ENCODE results near the gene LDLRAD2.
"Not testable (repeated sequence)": the region's sequence is repeated elsewhere in the genome, so short reads cannot be mapped to it uniquely, and the experiment has no call there.

The LDLRAD2 gene

GRCh38 chr1:21811875-21812305 is at the start of gene LDLRAD2:
Gene LDLRAD2 (plus strand): TSS chr1:21812265. CDS start chr1:21812452, 187 bp downstream.
- no peak for DNase-seq

GRCh38 chr1:21763236-21763635 is 48.8 kb upstream of the LDLRAD2 start:
- DNase-seq: no peak

GRCh38 chr1:21763694-21764419 is 48.2 kb upstream of the LDLRAD2 start:
- DNase-seq: no peak

GRCh38 chr1:21764615-21765423 is 47.2 kb upstream of the LDLRAD2 start:
- no peak for DNase-seq

- DNase-seq: no peak
Observed at GRCh38 chr1:21766210-21766609, 45.9 kb upstream of the LDLRAD2 start.

GRCh38 chr1:21767106-21767505 is 45.0 kb upstream of the LDLRAD2 start:
- not testable (repeated sequence) for DNase-seq

- no peak for DNase-seq
Observed at GRCh38 chr1:21770201-21770600, 41.9 kb upstream of the LDLRAD2 start.

- not testable (repeated sequence) for DNase-seq
Observed at GRCh38 chr1:21770602-21771001, 41.5 kb upstream of the LDLRAD2 start.

GRCh38 chr1:21771672-21772071 is 40.4 kb upstream of the LDLRAD2 start:
- DNase-seq: not testable (repeated sequence)

GRCh38 chr1:21773585-21773984 is 38.5 kb upstream of the LDLRAD2 start:
- no peak for DNase-seq

GRCh38 chr1:21774835-21775549 is 37.1 kb upstream of the LDLRAD2 start:
- DNase-seq: no peak

GRCh38 chr1:21775550-21775914 is 36.5 kb upstream of the LDLRAD2 start:
- DNase-seq: no peak

GRCh38 chr1:21775985-21776562 is 36.0 kb upstream of the LDLRAD2 start:
- no peak for DNase-seq

- DNase-seq: not testable (repeated sequence)
Observed at GRCh38 chr1:21776925-21777324, 35.1 kb upstream of the LDLRAD2 start.

GRCh38 chr1:21778405-21778727 is 33.7 kb upstream of the LDLRAD2 start:
- no peak for DNase-seq

- DNase-seq: no peak
Observed at GRCh38 chr1:21779613-21780521, 32.2 kb upstream of the LDLRAD2 start.

GRCh38 chr1:21781815-21782348 is 30.2 kb upstream of the LDLRAD2 start:
- no peak for DNase-seq

- peak; percentile 2 to 51 for DNase-seq
Observed at GRCh38 chr1:21782349-21782867, 29.7 kb upstream of the LDLRAD2 start.

- DNase-seq: peak; percentile 94 to 97
Observed at GRCh38 chr1:21782868-21783678, 29.0 kb upstream of the LDLRAD2 start, which contains the start of gene USP48. Gene USP48 (minus strand): TSS chr1:21783149. CDS start chr1:21782957, 192 bp downstream.
